SK-N-SH (cell line): ENCODE measurements around the gene RHOJ. TPM values are rescaled to one million over a fixed set of nuclear protein-coding genes. Genes with fewer than 3 reads are reported as not detected.

Source experiments
- CTCF ChIA-PET: fragments of 300-600, 350-600 bp; formaldehyde crosslinking; extraction: SDS; loops from one replicate; lab custom pipeline; 2021; lab: Yijun Ruan, JAX
- POLR2A ChIA-PET: fragments of 350-600 bp; sonication (Branson Sonifier 250); formaldehyde crosslinking; extraction: SDS; loops from one replicate; lab custom pipeline; 2020; ENCODE audit warnings: antibody characterized with exemption, inconsistent platforms; lab: Yijun Ruan, JAX
- DNase-seq: peaks from one replicate; pipeline ENCODE4 v3.0.0; 2012
- H2AFZ ChIP-seq: fragments of 200-600 bp; sonication (generic); 2 replicates; pipeline ENCODE4 v1.8.1; 2016; ENCODE audit warnings: antibody characterized with exemption, mild to moderate bottlenecking, low read depth
- H3F3A ChIP-seq: fragments of 200-600 bp; sonication (generic); replicated peaks from 2 replicates; pipeline ENCODE3; 2016; ENCODE audit warnings: antibody characterized with exemption, mild to moderate bottlenecking; ENCODE audit not compliant: insufficient read depth
- H3K27ac ChIP-seq, 2 experiments: fragments of 200-500 bp in 1 of 2; fragments of 200-600 bp in 1 of 2; sonication (Bioruptor generic) in 1 of 2; sonication (generic), shearing (Covaris generic) in 1 of 2; 2 replicates each; pipeline versions ENCODE4 v1.5.1 to v1.6.1; 2014 to 2016; ENCODE audit warnings: low read depth in 2 of 2, inconsistent platforms in 1 of 2, low read length in 1 of 2, mild to moderate bottlenecking in 1 of 2, mixed read lengths in 1 of 2
- H3K27me3 ChIP-seq: fragments of 200-600 bp; sonication (generic), shearing (Covaris generic); 2 replicates; pipeline ENCODE4 v1.6.1; 2016; ENCODE audit warnings: mixed run types; ENCODE audit not compliant: insufficient read depth
- H3K36me3 ChIP-seq, 2 experiments: fragments of 200-500 bp in 1 of 2; fragments of 200-600 bp in 1 of 2; sonication (Bioruptor generic) in 1 of 2; sonication (generic) in 1 of 2; replicated peaks in 1 of 2; 2 replicates each; pipeline versions ENCODE3 to v1.5.1; 2014 to 2016; ENCODE audit warnings: low read length in 1 of 2, mild to moderate bottlenecking in 1 of 2; ENCODE audit not compliant: insufficient read depth in 2 of 2, control insufficient read depth in 1 of 2
- H3K4me1 ChIP-seq, 2 experiments: fragments of 200-500 bp in 1 of 2; fragments of 200-600 bp in 1 of 2; sonication (Bioruptor generic) in 1 of 2; sonication (generic), shearing (Covaris generic) in 1 of 2; 2 replicates each; pipeline versions ENCODE4 v1.5.1 to v1.6.1; 2014 to 2016; ENCODE audit warnings: low read depth in 1 of 2, low read length in 1 of 2, mixed run types in 1 of 2; ENCODE audit not compliant: insufficient read depth in 2 of 2, control insufficient read depth in 1 of 2
- H3K4me2 ChIP-seq: fragments of 200-600 bp; sonication (generic), shearing (Covaris generic); 2 replicates; pipeline ENCODE4 v1.6.1; 2017; ENCODE audit warnings: mixed run types
- H3K4me3 ChIP-seq, 2 experiments: fragments of 200-500 bp in 1 of 2; fragments of 200-600 bp in 1 of 2; sonication (Bioruptor generic) in 1 of 2; sonication (generic), shearing (Covaris generic) in 1 of 2; 2 replicates each; pipeline versions ENCODE4 v1.5.1 to v1.8.1; 2014 to 2016; ENCODE audit warnings: low read depth in 2 of 2, inconsistent platforms in 1 of 2, low read length in 1 of 2, mild to moderate bottlenecking in 1 of 2, mixed read lengths in 1 of 2, moderate library complexity in 1 of 2
- H3K79me2 ChIP-seq: fragments of 200-600 bp; sonication (generic); 2 replicates; pipeline ENCODE4 v1.8.1; 2017; ENCODE audit warnings: mild to moderate bottlenecking; ENCODE audit not compliant: insufficient read depth
- H3K9ac ChIP-seq: fragments of 200-600 bp; sonication (generic); 2 replicates; pipeline ENCODE4 v1.6.1; 2017; ENCODE audit warnings: mixed run types
- H3K9me2 ChIP-seq: fragments of 200-600 bp; sonication (generic); 2 replicates; pipeline ENCODE4 v1.6.1; 2017; ENCODE audit warnings: mixed run types
- H3K9me3 ChIP-seq: fragments of 200-600 bp; sonication (generic); 2 replicates; pipeline ENCODE4 v1.6.1; 2017; ENCODE audit warnings: mixed run types, mild to moderate bottlenecking, moderate library complexity
- H4K20me1 ChIP-seq: fragments of 200-600 bp; sonication (generic); 2 replicates; pipeline ENCODE4 v1.6.1; 2017; ENCODE audit warnings: mild to moderate bottlenecking, mixed run types; ENCODE audit not compliant: insufficient read depth
- JUND ChIP-seq: IDR thresholded peaks from 2 replicates; pipeline ENCODE4 v1.4.0; 2012
- MEF2A ChIP-seq: IDR thresholded peaks from 2 replicates; pipeline ENCODE4 v1.4.0; 2012; ENCODE audit warnings: low read depth, borderline replicate concordance
- MXI1 ChIP-seq: IDR thresholded peaks from 2 replicates; pipeline ENCODE4 v1.6.1; 2012; ENCODE audit warnings: mild to moderate bottlenecking, low read depth, low read length, improper control_type of control experiment
- POLR2AphosphoS5 ChIP-seq: IDR thresholded peaks from 2 replicates; pipeline ENCODE4 v1.6.1; 2012; ENCODE audit warnings: low read depth, low read length
- REST ChIP-seq: IDR thresholded peaks from 2 replicates; pipeline ENCODE4 v1.6.1; 2012; ENCODE audit warnings: mild to moderate bottlenecking, low read depth, low read length, moderate library complexity
- WGBS: methylation state at CpG from one replicate; pipeline ENCODE4 v1.1.6; 2017; ENCODE audit warnings: low lambda C conversion rate; 5-methylcytosine and 5-hydroxymethylcytosine counted together
- polyA plus RNA-seq, 3 experiments: library from polyadenylated mRNA; depleted of rRNA; stranded (reverse); fragments of >200 nt; gene quantifications; 2 replicates each; pipeline ENCODE4 v1.2.3, GENCODE V29; 2012
- TF ChIP-seq, protein P1 (sequence below): IDR thresholded peaks from 2 replicates; pipeline ENCODE4 v1.4.0; 2012; ENCODE audit warnings: low read depth, borderline replicate concordance

Gene RHOJ
- polyA plus RNA-seq (2012; rRNA removed): 12.1 and 16.7 TPM in 2 replicates
- 7.5 and 9.2 TPM in 2 replicates for polyA plus RNA-seq (2012; cell fraction: cytosol; rRNA removed)
- 16.7 and 28.3 TPM in 2 replicates for polyA plus RNA-seq (2012; cell fraction: nucleus; rRNA removed)

DNA sequence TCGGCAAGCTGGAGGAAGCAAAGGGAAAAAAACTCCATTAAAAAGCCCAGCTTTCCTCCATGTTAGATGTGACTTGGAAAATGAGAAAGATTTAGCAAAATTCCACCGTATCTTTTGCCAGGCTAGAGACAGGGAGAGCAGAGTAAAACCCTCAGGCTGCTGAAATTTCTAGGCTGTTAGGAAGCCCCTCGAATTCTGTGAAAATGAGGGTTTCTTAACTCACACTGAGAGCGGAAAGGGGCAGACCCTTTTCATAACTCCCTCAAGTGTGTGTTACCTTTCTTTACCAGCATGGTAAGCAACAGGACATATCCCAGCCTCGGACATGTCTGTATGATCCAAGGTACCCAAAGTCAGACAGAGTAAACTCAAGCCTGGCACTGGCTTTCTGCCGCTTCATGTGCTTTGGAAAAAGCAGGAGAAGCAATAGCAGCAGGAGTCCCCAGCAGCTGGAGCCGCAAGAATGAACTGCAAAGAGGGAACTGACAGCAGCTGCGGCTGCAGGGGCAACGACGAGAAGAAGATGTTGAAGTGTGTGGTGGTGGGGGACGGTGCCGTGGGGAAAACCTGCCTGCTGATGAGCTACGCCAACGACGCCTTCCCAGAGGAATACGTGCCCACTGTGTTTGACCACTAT lies at the start of gene RHOJ:
Gene RHOJ (plus strand): TSS at position 37 of the 637 bp plus-strand sequence. CDS start 427 bp downstream, at position 464.
- WGBS: 28% methylated on average over 16 of the region's 16 CpGs

DNA sequence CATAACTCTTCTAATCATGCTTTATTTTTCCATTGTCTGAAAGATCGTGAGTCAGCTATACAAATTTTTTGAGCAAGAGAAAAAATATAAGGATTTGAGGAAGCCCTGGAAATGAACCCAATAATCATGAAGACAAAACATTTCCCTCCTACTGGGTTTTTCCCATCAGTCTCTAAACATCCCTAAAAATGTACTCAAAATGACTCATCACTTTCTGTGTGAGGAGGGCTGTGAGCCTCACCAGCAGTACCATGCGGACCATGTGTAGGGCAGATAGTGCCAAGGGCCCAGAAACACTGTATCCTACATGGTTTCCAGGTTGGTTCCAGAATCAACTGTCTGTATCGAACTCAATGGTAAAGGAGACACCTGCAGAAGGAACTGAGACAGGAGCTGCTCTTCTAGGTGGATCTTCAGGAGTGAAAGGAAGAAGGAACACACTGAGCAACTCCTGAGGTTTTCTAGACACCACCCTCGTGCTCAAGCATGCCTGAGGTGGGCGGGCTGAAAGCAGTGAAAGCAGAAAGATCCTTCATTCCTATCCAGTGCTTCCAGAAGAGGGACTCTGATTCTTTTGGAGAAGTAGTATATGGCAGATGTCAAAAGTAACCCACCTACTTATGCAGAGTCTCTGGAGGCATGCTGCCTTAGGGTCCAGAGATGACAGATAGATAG lies 48.6 kb upstream of the RHOJ start:
- H3K9me3 ChIP-seq: no peaks in the 10 kb centered on the region
- no peaks in the 10 kb centered on the region for H3K9me2 ChIP-seq
- H2AFZ ChIP-seq: peak overlapping the region; percentile 0; the same call in 1 of the 2 replicates
- peak overlapping the region in 1 of 2 experiments; percentile 24; a peak in 1 of 4 replicates for H3K27ac ChIP-seq
- peaks cover 0 to 4% of the 10 kb centered on the region in 2 experiments; a peak in 1 of 4 replicates for H3K4me1 ChIP-seq
- no peak overlapping the region for H3K9ac ChIP-seq
- TF ChIP-seq JUND (0 out of 2 replicates have a peak, but pooled peaks have one; percentile 6), REST (no peak), MEF2A (no peak)
- TF ChIP-seq, protein P1, sequence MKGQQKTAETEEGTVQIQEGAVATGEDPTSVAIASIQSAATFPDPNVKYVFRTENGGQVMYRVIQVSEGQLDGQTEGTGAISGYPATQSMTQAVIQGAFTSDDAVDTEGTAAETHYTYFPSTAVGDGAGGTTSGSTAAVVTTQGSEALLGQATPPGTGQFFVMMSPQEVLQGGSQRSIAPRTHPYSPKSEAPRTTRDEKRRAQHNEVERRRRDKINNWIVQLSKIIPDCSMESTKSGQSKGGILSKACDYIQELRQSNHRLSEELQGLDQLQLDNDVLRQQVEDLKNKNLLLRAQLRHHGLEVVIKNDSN: no peak
- 2% methylated on average over 5 of the region's 5 CpGs for WGBS
- ChIA-PET CTCF (interaction anchor here (0.5 kb wide), 1 partner anchor 21 kb away, joined by 5 read pairs; no protein-coding TSS in a partner anchor), POLR2A (no interaction called here)
- peak overlapping the region; percentile 42; the same call in 1 of the 2 replicates for H3K4me2 ChIP-seq
- H3K36me3 ChIP-seq: no peaks in the 10 kb centered on the region
- no peaks in the 10 kb centered on the region for H3K79me2 ChIP-seq
- no peaks in the 10 kb centered on the region for H4K20me1 ChIP-seq
- H3F3A ChIP-seq: no peaks in the 10 kb centered on the region
- no peak overlapping the region for H3K4me3 ChIP-seq
- H3K27me3 ChIP-seq: no peaks in the 10 kb centered on the region
- DNase-seq: no peak

More for the DNA sequence above, at the start of gene RHOJ:
- Histone ChIP-seq H3K27me3 (no peaks in the 10 kb centered on the region), H4K20me1 (no peaks in the 10 kb centered on the region), H3K4me2 (peak within 1 kb of the TSS; percentile 85), H3K4me1 (peaks cover 3 to 5% of the 10 kb centered on the region in 2 experiments; a peak in 2 of 4 replicates), H3K9me2 (no peaks in the 10 kb centered on the region), H3K27ac (peak within 1 kb of the TSS in 1 of 2 experiments; percentile 94; a peak in 2 of 4 replicates), H3K79me2 (peaks cover 23% of the 10 kb centered on the region), H3K36me3 (no peaks in the 10 kb centered on the region), H3K9ac (peak within 1 kb of the TSS; percentile 88), H3K4me3 (peak within 1 kb of the TSS; percentile 40 to 65), H3F3A (peaks cover 19% of the 10 kb centered on the region), H2AFZ (peak within 1 kb of the TSS; percentile 81), H3K9me3 (no peaks in the 10 kb centered on the region)
- no peak for TF ChIP-seq MXI1
- TF ChIP-seq POLR2AphosphoS5: 0 out of 2 replicates have a peak, but pooled peaks have one; percentile 2
- ChIA-PET CTCF (interaction anchor here (0.6 to 1.3 kb wide), 5 partner anchors 8 to 222 kb away, joined by 3 to 5 read pairs (median 3); no protein-coding TSS in a partner anchor), POLR2A (no interaction called here)
- no peak for DNase-seq
